Measurements from ENCODE around the gene FRA10AC1. TPM values are rescaled to one million over a fixed set of nuclear protein-coding genes. Genes with fewer than 3 reads are reported as not detected.

Gene FRA10AC1
- total and polyA plus RNA-seq, 10 of the 15 experiments (the other 5 are each of a cell fraction or from before 2014, with no cell fraction given), result 5.3 to 18.1 (median 9.9) TPM

- TF ChIP-seq USF2 (IDR thresholded peaks at IDR 0.05; ENCODE audit: borderline replicate concordance, low read depth, low read length) (no peak), ZBTB4 (CRISPR knock-in tag; IDR thresholded peaks at IDR 0.05) (no peak), PAX8 (IDR thresholded peaks at IDR 0.05) (no peak), TBL1XR1 (IDR thresholded peaks at IDR 0.05; ENCODE audit: low read depth, low read length) (0 out of 2 replicates have a peak, but pooled peaks have one; percentile 22), E4F1 (IDR thresholded peaks at IDR 0.05; ENCODE audit: borderline replicate concordance, partially characterized antibody) (no peak), REST (IDR thresholded peaks at IDR 0.05; ENCODE audit: low read depth, low read length) (no peak), ZNF274 (IDR thresholded peaks at IDR 0.05; ENCODE audit: insufficient read depth, insufficient read length) (no peak), GABPA (IDR thresholded peaks at IDR 0.05; ENCODE audit: low read depth) (no peak), CBX5 (IDR thresholded peaks at IDR 0.05; ENCODE audit: low read depth) (no peak), NFYA (IDR thresholded peaks at IDR 0.05; ENCODE audit: borderline replicate concordance, low read depth, low read length) (no peak), FOXM1 (IDR thresholded peaks at IDR 0.05; ENCODE audit: low read depth, low read length) (no peak; the same call in 1 of the 2 replicates), MEF2B (IDR thresholded peaks at IDR 0.05; ENCODE audit: partially characterized antibody, poor library complexity, severe bottlenecking) (peak; percentile 43), RELB (IDR thresholded peaks at IDR 0.05; ENCODE audit: low read depth) (peak; percentile 84), ZBED1 (IDR thresholded peaks at IDR 0.05; ENCODE audit: borderline replicate concordance) (no peak), BRCA1 (IDR thresholded peaks at IDR 0.05; ENCODE audit: low read depth, low read length) (no peak), ZNF384 (IDR thresholded peaks at IDR 0.05; ENCODE audit: borderline replicate concordance, low read depth, low read length) (no peak)
Observed at GRCh38 chr10:93715345-93715744, 13.0 kb upstream of the FRA10AC1 start (continued).
